Measurements from ENCODE around the gene PNPT1. TPM values are rescaled to one million over a fixed set of nuclear protein-coding genes. Genes with fewer than 3 reads are reported as not detected.

The PNPT1 gene
- total RNA-seq, 1 experiment from 2014 or later, result 33.4 TPM

GRCh38 chr2:55719852-55720251 lies 26.2 kb upstream of the PNPT1 start:
- DNase-seq, result no peak
- H3K4ac ChIP-seq (ENCODE audit: low read depth, low read length), result no peak overlapping the region
- H3K79me1 ChIP-seq (ENCODE audit: insufficient read depth, low read depth, low read length, poor library complexity, severe bottlenecking), result no peaks in the 10 kb centered on the region
- H3K9me3 Mint-ChIP-seq, result no peaks in the 10 kb centered on the region
- no peak overlapping the region for H3K27ac Mint-ChIP-seq
- no peak overlapping the region for H2BK15ac ChIP-seq (ENCODE audit: low read depth, low read length)
- no peaks in the 10 kb centered on the region; the same call in none of the 2 replicates for H3K27me3 Mint-ChIP-seq (ENCODE audit: low read depth)
- H3K4me1 ChIP-seq (ENCODE audit: insufficient read depth, low read length), result no peaks in the 10 kb centered on the region; the same call in 1 of the 2 replicates
- H2BK12ac ChIP-seq (ENCODE audit: insufficient read length, low read depth, low read length), result no peak overlapping the region
- no peak overlapping the region for H3K4me3 Mint-ChIP-seq
- H3K27me3 ChIP-seq (ENCODE audit: insufficient read depth, low read length), result no peaks in the 10 kb centered on the region
- no peak overlapping the region for H2AFZ ChIP-seq (ENCODE audit: low read length)
- H4K91ac ChIP-seq (ENCODE audit: insufficient read length, low read depth, low read length), result no peak overlapping the region
- H2BK5ac ChIP-seq (ENCODE audit: insufficient read length, low read length), result no peak overlapping the region
- no peaks in the 10 kb centered on the region for H3K23me2 ChIP-seq (ENCODE audit: insufficient read length, low read depth, low read length, poor library complexity, severe bottlenecking)
- H3K4me1 Mint-ChIP-seq, result peaks cover 13 to 23% of the 10 kb centered on the region in 2 experiments
- H3K14ac ChIP-seq (ENCODE audit: insufficient read depth, low read length), result no peak overlapping the region
- H3K79me2 ChIP-seq (ENCODE audit: insufficient read depth, low read length), result no peaks in the 10 kb centered on the region
- no peak overlapping the region for H4K8ac ChIP-seq (replicated peaks; ENCODE audit: insufficient read length, low read depth, low read length)
- H2AK5ac ChIP-seq (ENCODE audit: insufficient read length, low read length), result no peak overlapping the region
- WGBS (ENCODE audit: extremely low coverage, insufficient read length, low lambda C conversion rate), result no CpG with 5 or more reads among the region's 1 CpG
- H3K4me2 ChIP-seq (ENCODE audit: insufficient read depth, insufficient read length, low read length), result no peak overlapping the region
- no peaks in the 10 kb centered on the region for H3K36me3 Mint-ChIP-seq (ENCODE audit: insufficient read depth in 1 of 3, low read depth in 3 of 3)
- no peak overlapping the region for H3K18ac ChIP-seq (ENCODE audit: insufficient read length, low read depth, low read length)
- H3K9ac ChIP-seq (ENCODE audit: extremely low read depth, insufficient read length, low read length), result no peak overlapping the region
- no peak overlapping the region for H2BK120ac ChIP-seq (ENCODE audit: low read depth, low read length, poor library complexity, severe bottlenecking)
- no peak overlapping the region for H4K5ac ChIP-seq (ENCODE audit: insufficient read length, low read depth, low read length)
- TF ChIP-seq CTCF (conservative IDR thresholded peaks at IDR 0.05), result no peak
- no peaks in the 10 kb centered on the region for H3K9me3 ChIP-seq (ENCODE audit: control insufficient read depth, low read depth, low read length)
- no peak overlapping the region for H3T11ph ChIP-seq (ENCODE audit: low read length)
- no peak overlapping the region for H2BK20ac ChIP-seq (ENCODE audit: low read depth, low read length, poor library complexity, severe bottlenecking)
- H3K23ac ChIP-seq (ENCODE audit: insufficient read length, low read depth, low read length), result no peak overlapping the region
- no peaks in the 10 kb centered on the region for H4K20me1 ChIP-seq (ENCODE audit: control insufficient read depth, insufficient read depth, insufficient read length)
- H3K56ac ChIP-seq (ENCODE audit: insufficient read length, low read depth, low read length), result no peak overlapping the region
- H3K27ac ChIP-seq (ENCODE audit: insufficient read length, low read depth, low read length), result no peak overlapping the region

All from H9 (cell line).